Prostate gland (tissue), 2 donors: ENCODE results near the gene PRDM11.

ENCODE experiments used
- CTCF ChIP-seq, 4 experiments: fragments of 200-600 bp in 2 of 4; fragments of 450-650 bp in 2 of 4; sonication (generic) in 2 of 4; IDR thresholded peaks; 1 replicate in 3 of 4; 2 replicates in 1 of 4; pipeline ENCODE4 v1.5.1; 2016 to 2019; ENCODE audit warnings: antibody characterized with exemption in 4 of 4, mild to moderate bottlenecking in 2 of 4, moderate library complexity in 2 of 4
- POLR2A ChIP-seq: fragments of 450-650 bp; IDR thresholded peaks from one replicate; pipeline ENCODE4 v1.6.1; 2016; ENCODE audit warnings: antibody characterized with exemption, mild to moderate bottlenecking

DNA sequence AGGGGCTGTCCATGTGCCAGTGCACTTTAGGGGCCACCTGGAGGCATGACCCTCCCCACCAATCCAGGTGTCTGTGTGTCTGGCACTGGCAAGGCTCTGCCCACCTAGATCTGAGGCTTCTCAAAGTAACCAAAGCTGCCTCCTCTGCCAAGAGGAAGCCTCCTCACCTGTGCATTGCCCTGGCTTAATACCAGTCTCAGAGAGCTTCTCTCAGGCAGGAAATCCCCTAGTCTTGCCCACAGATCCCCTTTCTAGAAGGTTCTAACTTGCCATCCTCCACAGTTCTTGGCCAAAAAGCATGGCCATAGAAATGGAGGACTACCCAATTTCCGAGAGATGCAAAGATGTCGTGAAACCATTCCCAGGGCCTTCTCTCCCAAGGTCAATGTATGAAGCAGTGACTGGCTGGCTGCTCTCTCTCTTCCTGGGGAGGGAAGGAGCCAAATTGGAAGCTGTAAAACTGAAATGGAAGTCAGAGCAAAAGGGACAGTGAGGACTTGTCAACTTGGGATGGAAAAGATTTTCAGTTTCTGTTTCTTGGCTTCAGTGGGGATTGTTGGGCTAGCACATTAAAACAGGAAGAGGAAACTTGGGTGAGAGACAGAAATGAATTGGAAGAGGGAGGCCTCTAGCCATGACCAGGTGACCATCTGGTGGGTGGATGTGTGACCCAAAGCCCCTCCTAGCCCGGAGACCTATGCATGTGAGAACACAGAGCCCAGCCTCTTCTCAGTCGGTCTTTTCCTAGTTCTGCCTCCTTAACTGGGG is 68.8 kb downstream of the PRDM11 start:
- TF ChIP-seq POLR2A (no peak), CTCF (IDR thresholded peaks at IDR 0.05) (no peak)
